Measurements from ENCODE around the gene PCDHB9.

GRCh38 chr5:141186897-141187512 lies at the start of gene PCDHB9:
- TF ChIP-seq CTCF (IDR thresholded peaks at IDR 0.05): peak; percentile 47
- TF ChIP-seq EZH2 (IDR thresholded peaks at IDR 0.05; ENCODE audit: borderline replicate concordance, insufficient read depth, low read depth, low read length, poor library complexity, severe bottlenecking): no peak

All from B cell (primary cell).